Mesenchymal stem cell (in vitro differentiated cells and primary cell): ENCODE measurements around the gene NPPA.

Source experiments
- DNase-seq: peaks from one replicate; pipeline ENCODE4 v3.0.0-alpha.2; 2013
- H2AFZ ChIP-seq: one replicate; pipeline ENCODE4 v1.6.1; 2013; ENCODE audit warnings: low read depth, mild to moderate bottlenecking, control low read depth, inconsistent platforms, low read length, moderate library complexity
- H2AK5ac ChIP-seq: 2 replicates; pipeline ENCODE4 v1.6.1; 2013; ENCODE audit warnings: low read length, moderate library complexity, mild to moderate bottlenecking, inconsistent platforms; ENCODE audit not compliant: severe bottlenecking
- H2BK120ac ChIP-seq: one replicate; pipeline ENCODE4 v1.6.1; 2013; ENCODE audit warnings: low read depth, mild to moderate bottlenecking, inconsistent platforms, low read length, moderate library complexity
- H2BK12ac ChIP-seq, 2 experiments: one replicate each; pipeline ENCODE4 v1.6.1; 2013; ENCODE audit warnings: inconsistent platforms in 2 of 2, low read length in 2 of 2, mild to moderate bottlenecking in 2 of 2, moderate library complexity in 2 of 2, control low read depth in 1 of 2
- H2BK15ac ChIP-seq: one replicate; pipeline ENCODE4 v1.6.1; 2013; ENCODE audit warnings: mild to moderate bottlenecking, low read depth, inconsistent platforms; ENCODE audit not compliant: poor library complexity, severe bottlenecking
- H2BK5ac ChIP-seq: 2 replicates; pipeline ENCODE4 v1.6.1; 2013; ENCODE audit warnings: low read depth, mild to moderate bottlenecking, low read length, control low read depth, inconsistent platforms; ENCODE audit not compliant: poor library complexity, severe bottlenecking
- H3K14ac ChIP-seq, 2 experiments: one replicate each; pipeline ENCODE4 v1.6.1; 2013; ENCODE audit warnings: inconsistent platforms in 2 of 2, low read length in 2 of 2, control low read depth in 1 of 2, mild to moderate bottlenecking in 1 of 2, moderate library complexity in 1 of 2
- H3K18ac ChIP-seq, 2 experiments: one replicate each; pipeline ENCODE4 v1.6.1; 2013; ENCODE audit warnings: inconsistent platforms in 2 of 2, low read length in 2 of 2, control low read depth in 1 of 2, low read depth in 1 of 2, mild to moderate bottlenecking in 1 of 2
- H3K23ac ChIP-seq, 2 experiments: one replicate each; pipeline ENCODE4 v1.6.1; 2013; ENCODE audit warnings: inconsistent platforms in 2 of 2, low read length in 2 of 2, mild to moderate bottlenecking in 2 of 2, moderate library complexity in 2 of 2, control low read depth in 1 of 2
- H3K27ac ChIP-seq: 2 replicates; pipeline ENCODE4 v1.5.1; 2013; ENCODE audit warnings: mild to moderate bottlenecking, moderate library complexity, low read length, control low read depth, inconsistent platforms; ENCODE audit not compliant: poor library complexity, severe bottlenecking
- H3K27me3 ChIP-seq, 2 experiments: 2 replicates each; pipeline versions ENCODE4 v1.6.1 to v1.7.0; 2013; ENCODE audit warnings: low read length in 2 of 2, mild to moderate bottlenecking in 2 of 2, moderate library complexity in 2 of 2, control low read depth in 1 of 2, inconsistent platforms in 1 of 2; ENCODE audit not compliant: control insufficient read depth in 1 of 2, insufficient read depth in 1 of 2
- H3K36me3 ChIP-seq, 2 experiments: 2 replicates each; pipeline versions ENCODE4 v1.6.1 to v1.7.0; 2013; ENCODE audit warnings: low read length in 2 of 2, control low read depth in 1 of 2, inconsistent platforms in 1 of 2, low read depth in 1 of 2, mild to moderate bottlenecking in 1 of 2; ENCODE audit not compliant: insufficient read depth in 2 of 2, control insufficient read depth in 1 of 2
- H3K4ac ChIP-seq, 2 experiments: one replicate each; pipeline ENCODE4 v1.6.1; 2013; ENCODE audit warnings: inconsistent platforms in 2 of 2, low read length in 2 of 2, mild to moderate bottlenecking in 2 of 2, moderate library complexity in 2 of 2, control low read depth in 1 of 2, low read depth in 1 of 2
- H3K4me1 ChIP-seq: 2 replicates; pipeline ENCODE4 v1.6.1; 2013; ENCODE audit warnings: low read depth, low read length, control low read depth; ENCODE audit not compliant: control insufficient read depth, insufficient read depth
- H3K4me2 ChIP-seq: 2 replicates; pipeline ENCODE4 v1.6.1; 2013; ENCODE audit warnings: low read length, mild to moderate bottlenecking, inconsistent platforms; ENCODE audit not compliant: poor library complexity, severe bottlenecking
- H3K4me3 ChIP-seq, 2 experiments: 2 replicates each; pipeline versions ENCODE4 v1.5.1 to v1.7.0; 2013; ENCODE audit warnings: low read length in 2 of 2, mild to moderate bottlenecking in 2 of 2, control low read depth in 1 of 2, low read depth in 1 of 2; ENCODE audit not compliant: insufficient read depth in 1 of 2
- H3K79me1 ChIP-seq: replicated peaks from 2 replicates; pipeline ENCODE4 v1.6.1; 2013; ENCODE audit warnings: mild to moderate bottlenecking, control low read depth, low read length, inconsistent platforms; ENCODE audit not compliant: poor library complexity, severe bottlenecking
- H3K9ac ChIP-seq: 2 replicates; pipeline ENCODE4 v1.7.0; 2013; ENCODE audit warnings: mild to moderate bottlenecking, low read length, moderate library complexity
- H3K9me3 ChIP-seq: 2 replicates; pipeline ENCODE4 v1.7.0; 2013; ENCODE audit warnings: mild to moderate bottlenecking, low read length; ENCODE audit not compliant: control insufficient read depth
- H4K8ac ChIP-seq: one replicate; pipeline ENCODE4 v1.6.1; 2013; ENCODE audit warnings: inconsistent platforms, mild to moderate bottlenecking, low read length, moderate library complexity
- H4K91ac ChIP-seq: one replicate; pipeline ENCODE4 v1.6.1; 2013; ENCODE audit warnings: mild to moderate bottlenecking, low read length, inconsistent platforms
- WGBS: methylation state at CpG from one replicate; pipeline ENCODE4 v1.1.7; 2013; ENCODE audit warnings: mixed read lengths; 5-methylcytosine and 5-hydroxymethylcytosine counted together

NPPA gene

DNA sequence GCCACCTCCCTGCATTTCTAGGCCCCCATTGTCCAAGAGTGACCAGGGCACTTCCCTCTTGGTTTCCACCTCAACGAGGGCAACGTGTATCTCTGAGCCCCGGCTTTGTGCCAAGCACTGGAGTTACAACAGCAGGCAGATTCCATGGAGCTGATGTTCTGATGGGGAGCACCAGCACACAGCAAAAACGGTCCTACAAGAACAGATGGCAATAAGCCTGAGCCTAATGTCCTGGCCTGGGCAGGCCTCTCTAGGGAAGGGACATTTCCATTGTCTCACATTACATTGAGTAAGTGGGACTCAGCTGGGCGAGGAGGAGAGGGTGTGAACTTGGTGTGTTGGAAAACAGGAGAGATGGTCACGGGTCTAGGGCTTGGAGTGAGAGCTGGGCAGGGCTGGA, 38.3 kb upstream of the NPPA start:
- Histone ChIP-seq H3K23ac (no peak overlapping the region), H3K79me1 (no peaks in the 10 kb centered on the region), H2BK12ac (no peak overlapping the region), H2BK5ac (no peak overlapping the region), H3K18ac (no peak overlapping the region), H2BK120ac (no peak overlapping the region), H2AK5ac (no peak overlapping the region), H3K4me1 (peaks cover 8% of the 10 kb centered on the region), H3K4ac (no peak overlapping the region), H3K9me3 (no peaks in the 10 kb centered on the region), H3K27ac (no peak overlapping the region), H4K8ac (no peak overlapping the region), H3K4me2 (no peak overlapping the region), H3K36me3 (no peaks in the 10 kb centered on the region), H3K27me3 (peaks cover 15 to 66% of the 10 kb centered on the region in 2 experiments), H2BK15ac (no peak overlapping the region), H3K4me3 (no peak overlapping the region), H3K14ac (no peak overlapping the region), H2AFZ (no peak overlapping the region), H3K9ac (no peak overlapping the region), H4K91ac (no peak overlapping the region)
- DNase-seq: no peak
- 73% methylated on average over 6 of the region's 6 CpGs for WGBS

DNA sequence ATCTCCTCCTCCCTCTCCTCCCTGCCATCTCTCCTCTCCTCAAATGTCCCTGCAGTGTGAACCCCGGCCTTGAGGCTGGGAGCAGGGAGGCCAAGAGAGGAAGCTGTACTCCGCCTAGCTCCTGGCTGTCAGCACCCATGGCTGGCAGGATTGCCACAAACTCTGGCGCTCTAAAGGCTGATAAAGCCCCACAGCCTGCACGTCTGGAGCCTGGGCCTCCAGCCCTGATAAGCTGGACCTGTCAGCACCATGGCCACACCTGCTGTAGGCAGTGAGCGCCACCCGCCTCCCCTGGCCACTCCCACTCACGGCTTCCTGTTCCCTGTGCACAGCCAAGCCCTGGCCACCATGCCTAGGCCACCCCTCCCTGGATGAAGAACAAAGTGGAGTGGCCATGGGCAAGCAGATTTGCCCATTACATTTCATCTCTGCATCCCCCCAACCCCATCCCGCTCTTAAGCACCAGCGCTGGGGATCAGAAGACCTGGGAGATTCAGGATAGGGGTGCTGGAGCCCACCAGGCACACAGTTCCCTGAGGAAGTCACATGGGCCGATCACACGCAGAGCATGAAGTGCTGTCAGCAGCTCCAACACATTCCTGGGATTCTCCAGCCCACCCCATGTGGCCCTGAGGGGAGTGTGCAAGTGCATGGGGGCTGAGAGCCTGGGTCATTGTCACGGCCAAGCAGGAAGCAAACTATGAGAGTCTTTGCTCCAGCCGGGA, 35.4 kb upstream of the NPPA start:
- Histone ChIP-seq H4K8ac (no peak overlapping the region), H3K36me3 (no peaks in the 10 kb centered on the region), H3K9ac (no peak overlapping the region), H3K4me1 (peaks cover 8% of the 10 kb centered on the region), H3K27me3 (peaks cover 32 to 70% of the 10 kb centered on the region in 2 experiments), H2AFZ (no peak overlapping the region), H2AK5ac (no peak overlapping the region), H4K91ac (no peak overlapping the region), H3K4me2 (no peak overlapping the region), H3K18ac (no peak overlapping the region), H3K23ac (peak overlapping the region in 1 of 2 experiments; percentile 65), H3K79me1 (no peaks in the 10 kb centered on the region), H2BK120ac (no peak overlapping the region), H3K4ac (no peak overlapping the region), H2BK5ac (no peak overlapping the region), H2BK12ac (no peak overlapping the region), H3K27ac (no peak overlapping the region), H2BK15ac (no peak overlapping the region), H3K9me3 (no peaks in the 10 kb centered on the region), H3K14ac (no peak overlapping the region), H3K4me3 (no peak overlapping the region)
- no peak for DNase-seq
- 61% methylated on average over 12 of the region's 13 CpGs for WGBS

DNA sequence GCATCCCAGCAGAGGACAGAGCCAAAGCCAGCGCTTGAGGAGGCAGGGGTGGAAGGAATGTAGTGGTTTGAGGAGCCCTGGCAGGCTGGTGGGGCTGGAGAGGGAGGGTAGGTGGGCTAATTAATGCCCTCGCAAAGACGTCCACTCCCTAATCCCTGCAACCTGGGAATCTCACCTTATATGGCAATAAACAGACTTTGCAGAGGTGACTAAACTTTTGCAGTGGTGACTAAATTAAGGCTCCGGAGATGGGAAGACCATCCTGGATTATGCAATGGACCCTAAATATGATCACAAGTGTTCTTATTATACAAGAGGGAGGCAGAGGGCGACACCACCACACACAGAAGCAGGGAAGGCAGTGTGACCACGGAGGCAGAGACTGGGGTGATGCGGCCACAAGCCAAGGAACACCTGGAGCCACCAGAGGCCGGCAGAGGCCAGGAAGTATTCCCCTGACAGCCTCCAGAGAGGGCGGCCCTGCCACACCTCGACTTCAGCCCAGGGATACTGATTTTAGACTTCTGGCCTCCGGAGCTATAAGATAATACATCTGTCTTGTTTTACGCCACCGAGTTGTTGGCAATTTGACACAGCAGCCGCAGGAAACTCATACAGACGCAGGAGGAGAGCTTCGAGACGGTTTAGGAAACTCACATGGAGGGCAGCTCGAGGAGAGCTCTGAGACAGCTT, 34.3 kb upstream of the NPPA start:
- WGBS: 86% methylated on average over 13 of the region's 18 CpGs
- no peak overlapping the region for H2BK12ac ChIP-seq
- H3K9me3 ChIP-seq: no peaks in the 10 kb centered on the region
- no peak overlapping the region for H3K23ac ChIP-seq
- no peak for DNase-seq
- no peak overlapping the region for H3K18ac ChIP-seq
- H2BK15ac ChIP-seq: no peak overlapping the region
- no peak overlapping the region for H4K91ac ChIP-seq
- H3K27me3 ChIP-seq: peaks cover 36 to 70% of the 10 kb centered on the region in 2 experiments
- no peaks in the 10 kb centered on the region for H3K79me1 ChIP-seq
- H3K14ac ChIP-seq: no peak overlapping the region
- H4K8ac ChIP-seq: no peak overlapping the region
- no peak overlapping the region for H2AK5ac ChIP-seq
- H3K36me3 ChIP-seq: no peaks in the 10 kb centered on the region
- H3K27ac ChIP-seq: no peak overlapping the region
- no peak overlapping the region for H3K4me2 ChIP-seq
- peaks cover 8% of the 10 kb centered on the region for H3K4me1 ChIP-seq
- no peak overlapping the region for H3K4me3 ChIP-seq
- no peak overlapping the region for H3K4ac ChIP-seq
- H2AFZ ChIP-seq: no peak overlapping the region
- no peak overlapping the region for H3K9ac ChIP-seq
- H2BK120ac ChIP-seq: no peak overlapping the region
- H2BK5ac ChIP-seq: no peak overlapping the region

DNA sequence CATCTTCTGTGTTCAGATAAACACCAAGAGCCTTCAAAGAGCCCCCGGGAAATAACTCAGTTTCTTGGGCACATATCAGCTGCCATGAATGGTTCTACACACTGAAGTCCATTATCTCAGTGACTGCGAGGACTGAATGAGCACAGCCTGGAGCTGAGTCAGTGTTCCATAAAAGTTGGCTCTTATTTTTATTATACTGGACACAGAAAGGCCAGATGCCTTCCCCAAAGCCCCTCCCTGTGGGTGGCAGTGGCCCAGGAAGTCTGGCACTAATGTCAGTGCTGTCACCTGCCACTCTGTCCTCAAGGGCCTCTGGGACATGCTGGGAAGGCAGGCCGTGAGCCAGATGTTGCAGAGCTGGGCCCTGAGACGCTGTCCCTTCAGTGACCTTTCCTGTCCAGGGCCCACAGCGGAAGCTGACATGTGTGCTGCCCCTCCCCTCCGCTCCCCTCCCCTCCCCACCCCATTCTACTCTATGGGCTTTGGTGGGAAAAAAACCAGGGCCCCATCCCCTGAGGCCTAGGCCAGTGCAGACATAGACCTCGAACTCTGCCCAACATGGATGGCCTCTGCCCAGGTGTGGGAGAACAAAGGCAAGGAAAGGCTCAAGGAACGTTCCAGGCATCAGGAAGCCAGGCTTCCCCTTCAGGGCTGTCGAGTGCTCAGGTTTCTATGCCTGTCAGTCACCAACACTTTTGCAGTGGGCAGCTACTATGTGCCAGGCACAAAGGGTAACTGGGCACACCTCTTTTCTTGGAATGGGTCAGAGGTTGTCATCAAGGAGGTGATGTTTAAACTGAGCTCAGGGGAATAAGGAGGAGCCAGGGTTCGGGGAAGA, 33.5 kb upstream of the NPPA start:
- H3K27me3 ChIP-seq: peaks cover 39 to 69% of the 10 kb centered on the region in 2 experiments
- H3K4ac ChIP-seq: no peak overlapping the region
- H2BK12ac ChIP-seq: no peak overlapping the region
- H3K18ac ChIP-seq: no peak overlapping the region
- H3K9ac ChIP-seq: no peak overlapping the region
- no peaks in the 10 kb centered on the region for H3K9me3 ChIP-seq
- no peak overlapping the region for H3K27ac ChIP-seq
- H2BK120ac ChIP-seq: no peak overlapping the region
- H3K4me1 ChIP-seq: peaks cover 8% of the 10 kb centered on the region
- no peak overlapping the region for H3K23ac ChIP-seq
- no peaks in the 10 kb centered on the region for H3K36me3 ChIP-seq
- no peak overlapping the region for H3K4me3 ChIP-seq
- H2BK15ac ChIP-seq: no peak overlapping the region
- WGBS: 57% methylated on average over 10 of the region's 10 CpGs
- no peak overlapping the region for H3K14ac ChIP-seq
- H2AK5ac ChIP-seq: no peak overlapping the region
- H2AFZ ChIP-seq: no peak overlapping the region
- no peak overlapping the region for H4K91ac ChIP-seq
- H4K8ac ChIP-seq: no peak overlapping the region
- no peaks in the 10 kb centered on the region for H3K79me1 ChIP-seq
- H3K4me2 ChIP-seq: no peak overlapping the region
- DNase-seq: no peak
- H2BK5ac ChIP-seq: no peak overlapping the region
